HPDE6-E6E7 (cell line): Measurements from ENCODE around the gene SEPHS1.
"Not testable (repeated sequence)": the region's sequence is repeated elsewhere in the genome, so short reads cannot be mapped to it uniquely, and the experiment has no call there.

Experiments
- DNase-seq: peaks from one replicate; pipeline ENCODE4 v3.0.0; 2011; ENCODE audit warnings: missing footprints; ENCODE audit errors: extremely low spot score

Gene SEPHS1

GRCh38 chr10:13284050-13284449 lies 64.0 kb downstream of the SEPHS1 start:
- DNase-seq: no peak

GRCh38 chr10:13282348-13282747 lies 65.7 kb downstream of the SEPHS1 start:
- DNase-seq: not testable (repeated sequence)

- DNase-seq: no peak
These were observed 71.2 kb downstream of the SEPHS1 start for GRCh38 chr10:13276749-13277365.

GRCh38 chr10:13276146-13276545 lies 71.9 kb downstream of the SEPHS1 start:
- DNase-seq: not testable (repeated sequence)

GRCh38 chr10:13272164-13272571 lies 75.9 kb downstream of the SEPHS1 start:
- DNase-seq: no peak

- DNase-seq: no peak
These were observed 76.4 kb downstream of the SEPHS1 start for GRCh38 chr10:13271552-13272163.

GRCh38 chr10:13270877-13271551 lies 77.1 kb downstream of the SEPHS1 start:
- DNase-seq: no peak

GRCh38 chr10:13268841-13269240 lies 79.3 kb downstream of the SEPHS1 start:
- no peak for DNase-seq

- no peak for DNase-seq
These were observed 79.8 kb downstream of the SEPHS1 start for GRCh38 chr10:13268310-13268709.
